ENCODE measurements around the gene RNASE12.

DNA sequence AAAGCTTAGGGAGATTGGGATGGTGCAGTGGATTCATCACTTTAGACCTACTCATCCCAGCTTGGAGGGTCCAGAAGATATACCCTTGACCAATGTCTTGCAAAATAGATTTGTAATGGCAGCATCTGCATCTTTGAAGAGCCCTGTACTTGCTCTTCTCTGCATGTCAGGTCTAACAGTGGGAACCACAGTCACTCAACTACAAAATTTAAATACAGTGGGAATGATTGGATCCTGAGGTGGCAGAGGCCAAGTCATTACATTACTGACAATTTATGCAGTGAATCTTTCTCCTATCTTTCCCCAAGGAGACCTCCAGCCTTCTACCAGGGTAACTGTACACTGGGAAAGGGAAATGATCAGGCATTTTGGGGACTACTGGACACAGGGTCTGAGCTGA is 22.1 kb downstream of the RNASE12 start:
- TF ChIP-seq, protein P1, sequence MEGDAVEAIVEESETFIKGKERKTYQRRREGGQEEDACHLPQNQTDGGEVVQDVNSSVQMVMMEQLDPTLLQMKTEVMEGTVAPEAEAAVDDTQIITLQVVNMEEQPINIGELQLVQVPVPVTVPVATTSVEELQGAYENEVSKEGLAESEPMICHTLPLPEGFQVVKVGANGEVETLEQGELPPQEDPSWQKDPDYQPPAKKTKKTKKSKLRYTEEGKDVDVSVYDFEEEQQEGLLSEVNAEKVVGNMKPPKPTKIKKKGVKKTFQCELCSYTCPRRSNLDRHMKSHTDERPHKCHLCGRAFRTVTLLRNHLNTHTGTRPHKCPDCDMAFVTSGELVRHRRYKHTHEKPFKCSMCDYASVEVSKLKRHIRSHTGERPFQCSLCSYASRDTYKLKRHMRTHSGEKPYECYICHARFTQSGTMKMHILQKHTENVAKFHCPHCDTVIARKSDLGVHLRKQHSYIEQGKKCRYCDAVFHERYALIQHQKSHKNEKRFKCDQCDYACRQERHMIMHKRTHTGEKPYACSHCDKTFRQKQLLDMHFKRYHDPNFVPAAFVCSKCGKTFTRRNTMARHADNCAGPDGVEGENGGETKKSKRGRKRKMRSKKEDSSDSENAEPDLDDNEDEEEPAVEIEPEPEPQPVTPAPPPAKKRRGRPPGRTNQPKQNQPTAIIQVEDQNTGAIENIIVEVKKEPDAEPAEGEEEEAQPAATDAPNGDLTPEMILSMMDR (IDR thresholded peaks at IDR 0.05) = no peak
- TF ChIP-seq POLR2A (IDR thresholded peaks at IDR 0.05) = no peak
